D721Med (cell line): ENCODE measurements around the gene TSR3.
A peak's percentile ranks its signal among the peaks of the same experiment; 100 is the strongest.

Experiments used
- DNase-seq: peaks from one replicate; pipeline ENCODE4 v3.0.0; 2011; ENCODE audit warnings: low spot score; ENCODE audit not compliant: insufficient read length
- FAIRE-seq: peaks from 2 replicates; lab custom pipeline; 2011; peaks lifted over from hg19 to GRCh38; lab: Jason Lieb, UNC
- CTCF ChIP-seq: IDR thresholded peaks from 2 replicates; pipeline ENCODE4 v1.5.1; 2012; ENCODE audit warnings: mild to moderate bottlenecking, control low read depth; ENCODE audit not compliant: insufficient read depth; ENCODE audit errors: missing control alignments

The TSR3 gene

GRCh38 chr16:1367486-1368174, 16.0 kb upstream of the TSR3 start:
- TF ChIP-seq CTCF: no peak
- FAIRE-seq: no peak
- no peak for DNase-seq

GRCh38 chr16:1366712-1367299, 15.1 kb upstream of the TSR3 start:
- FAIRE-seq: no peak
- no peak for TF ChIP-seq CTCF
- DNase-seq: no peak

GRCh38 chr16:1366060-1366711, 14.5 kb upstream of the TSR3 start:
- FAIRE-seq (no peak), DNase-seq (no peak)
- TF ChIP-seq CTCF: no peak

- no peak for DNase-seq
- FAIRE-seq: no peak
- TF ChIP-seq CTCF: no peak
These were observed 12.8 kb upstream of the TSR3 start for GRCh38 chr16:1364510-1364909.

GRCh38 chr16:1363501-1364041, 11.9 kb upstream of the TSR3 start:
- DNase-seq (peak; percentile 88), FAIRE-seq (no peak)
- TF ChIP-seq CTCF: peak; percentile 59

- no peak for TF ChIP-seq CTCF
- FAIRE-seq: no peak
- DNase-seq: no peak
These were observed 11.1 kb upstream of the TSR3 start for GRCh38 chr16:1362807-1363206.
